ENCODE results near the gene EIF2D. TPM values are rescaled to one million over a fixed set of nuclear protein-coding genes. Genes with fewer than 3 reads are reported as not detected.
A peak's percentile ranks its signal among the peaks of the same experiment; 100 is the strongest.

EIF2D gene
- total and polyA plus RNA-seq, 9 of the 15 experiments (the other 6 are each of a cell fraction or from before 2014, with no cell fraction given), result 81.1 to 138 (median 93.9) TPM

GRCh38 chr1:206583707-206584648 lies 28.3 kb downstream of the EIF2D start (continued):
- TF ChIP-seq ZNF274 (IDR thresholded peaks at IDR 0.05; ENCODE audit: borderline replicate concordance, low read depth, low read length), result no peak
- no peak for TF ChIP-seq ZNF583 (CRISPR knock-in tag; IDR thresholded peaks at IDR 0.05)
- no peak for TF ChIP-seq TRIM25 (IDR thresholded peaks at IDR 0.05; ENCODE audit: borderline replicate concordance)
- no peak for TF ChIP-seq BRD4 (IDR thresholded peaks at IDR 0.05)
- no peak for TF ChIP-seq ZNF586 (CRISPR knock-in tag; conservative IDR thresholded peaks at IDR 0.05)
- TF ChIP-seq ZBTB7A (IDR thresholded peaks at IDR 0.05; ENCODE audit: borderline replicate concordance, control insufficient read depth, low read depth, low read length), result no peak
- no peak for TF ChIP-seq SNRNP70 (optimal IDR thresholded peaks at IDR 0.05; ENCODE audit: low read depth, low read length)
- no peak for TF ChIP-seq CEBPG (CRISPR knock-in tag; IDR thresholded peaks at IDR 0.05)
- TF ChIP-seq CEBPG (tag; conservative IDR thresholded peaks at IDR 0.05 in 1 of 2, IDR thresholded peaks at IDR 0.05 in 1 of 2), result no peak
- no peak for TF ChIP-seq TAF9B (IDR thresholded peaks at IDR 0.05; ENCODE audit: partially characterized antibody)
- no peak for TF ChIP-seq MCM5 (IDR thresholded peaks at IDR 0.05; ENCODE audit: low read depth)
- TF ChIP-seq ZNF431 (CRISPR knock-in tag; IDR thresholded peaks at IDR 0.05), result no peak
- TF ChIP-seq MAX (CRISPR knock-in tag; IDR thresholded peaks at IDR 0.05), result peak; percentile 56; the same call in 1 of the 2 replicates
- TF ChIP-seq RHOXF2B (CRISPR knock-in tag; conservative IDR thresholded peaks at IDR 0.05), result no peak
- TF ChIP-seq ZNF407 (IDR thresholded peaks at IDR 0.05; ENCODE audit: low read depth), result no peak
- TF ChIP-seq ZNF561 (CRISPR knock-in tag; conservative IDR thresholded peaks at IDR 0.05), result no peak
- no peak for TF ChIP-seq RBM25 (IDR thresholded peaks at IDR 0.05; ENCODE audit: low read depth, low read length, severe bottlenecking)
- TF ChIP-seq CREB1 (IDR thresholded peaks at IDR 0.05), result no peak
- no peak for TF ChIP-seq CREB1 (CRISPR knock-in tag; IDR thresholded peaks at IDR 0.05)
